ENCODE measurements around the gene KRTAP10-10. TPM values are rescaled to one million over a fixed set of nuclear protein-coding genes. Genes with fewer than 3 reads are reported as not detected.

Gene KRTAP10-10
- total and polyA plus RNA-seq, 2 donors (not counting 1 experiment from before 2014, with no cell fraction given) = not detected

DNA sequence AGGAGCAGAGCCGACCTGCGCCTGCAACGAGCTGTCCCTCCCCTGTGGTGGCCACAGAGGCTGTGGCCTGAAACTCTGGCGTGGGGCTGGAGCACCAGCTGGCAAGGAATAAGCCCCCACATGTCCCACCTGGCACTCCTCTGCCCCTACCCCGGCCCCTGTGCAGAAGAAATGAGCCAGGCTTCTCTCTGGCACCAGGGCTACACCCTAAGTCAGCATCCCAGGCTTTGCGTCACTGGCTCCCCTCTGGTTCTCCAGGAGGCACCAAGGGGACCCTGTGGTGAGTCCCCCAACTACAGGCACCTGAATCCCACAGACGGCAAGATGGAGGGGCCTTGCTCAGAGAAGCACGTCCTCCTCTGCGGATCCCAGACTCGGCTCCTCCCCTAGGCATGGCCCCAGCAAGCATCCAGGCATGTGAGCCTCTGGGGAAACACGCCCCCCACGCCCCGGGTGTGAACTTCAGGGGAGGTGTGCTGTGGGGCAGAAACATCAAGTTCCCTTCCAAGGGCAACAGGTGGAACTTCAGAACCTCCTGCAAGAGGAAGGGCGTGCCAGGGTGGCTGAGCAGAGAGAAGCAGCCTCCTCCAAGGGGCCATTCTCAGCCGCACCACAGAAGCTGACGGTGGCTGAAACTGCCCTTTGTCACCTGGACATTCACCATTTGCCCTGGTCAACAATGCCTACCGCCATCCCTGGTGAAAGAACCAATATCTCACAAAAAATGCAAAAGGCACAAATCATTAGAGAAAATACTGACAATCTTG is 33.9 kb upstream of the KRTAP10-10 start:
- Histone ChIP-seq H3K36me3 (replicated peaks in 1 of 2; ENCODE audit: control extremely low read depth in 1 of 2, control insufficient read depth in 1 of 2, extremely low read depth in 1 of 2, insufficient read depth in 2 of 2, low read length in 1 of 2) (no peaks in the 10 kb centered on the region), H3K9me3 (ENCODE audit: control extremely low read depth in 1 of 3, control insufficient read depth in 2 of 3, insufficient read depth in 1 of 3, low read length in 2 of 3) (peaks cover 0 to 19% (median 3%) of the 10 kb centered on the region in 3 donors), H4K20me1 (ENCODE audit: control insufficient read depth, insufficient read depth, low read length, poor library complexity, severe bottlenecking) (no peaks in the 10 kb centered on the region), H3K4me2 (replicated peaks; ENCODE audit: low read depth, low read length, poor library complexity, severe bottlenecking) (no peak overlapping the region), H3K9ac (ENCODE audit: low read length) (no peak overlapping the region), H3K4me3 (ENCODE audit: control extremely low read depth in 1 of 5, extremely low read depth in 1 of 5, insufficient read depth in 1 of 5, low read depth in 2 of 5, low read length in 4 of 5) (no peak overlapping the region), H3K4me1 (ENCODE audit: control insufficient read depth in 2 of 2, insufficient read depth in 2 of 2, low read length in 2 of 2) (no peaks in the 10 kb centered on the region), H3K79me2 (ENCODE audit: control insufficient read depth, insufficient read depth, low read length) (no peaks in the 10 kb centered on the region), H3K27me3 (replicated peaks in 1 of 4; ENCODE audit: control extremely low read depth in 1 of 4, control insufficient read depth in 3 of 4, insufficient read depth in 4 of 4, low read length in 3 of 4) (peaks cover 0 to 10% (median 3%) of the 10 kb centered on the region in 4 experiments), H3K27ac (ENCODE audit: low read length in 2 of 2) (no peak overlapping the region), H2AFZ (ENCODE audit: insufficient read depth, low read depth, low read length, poor library complexity, severe bottlenecking) (no peak overlapping the region)
- intact Hi-C loops (cut with micrococcal nuclease) = no loop called here
- Mint-ChIP-seq H3K9me3 (ENCODE audit: insufficient read depth) (peaks cover 9% of the 10 kb centered on the region), H3K27ac (no peak overlapping the region), H3K27me3 (peaks cover 49% of the 10 kb centered on the region), H3K4me1 (no peaks in the 10 kb centered on the region), H3K4me3 (no peak overlapping the region)
- DNase-seq = no peak
- WGBS (ENCODE audit: insufficient coverage) = 69% methylated on average over 11 of the region's 17 CpGs
- ChIA-PET CTCF (no interaction called here), POLR2A (no interaction called here)
- no peak for ATAC-seq (ENCODE audit: low read depth)
- TF ChIP-seq EZH2 (IDR thresholded peaks at IDR 0.05; ENCODE audit: borderline replicate concordance, insufficient read depth, low read depth, low read length, poor library complexity, severe bottlenecking) = no peak
- TF ChIP-seq, protein P1, sequence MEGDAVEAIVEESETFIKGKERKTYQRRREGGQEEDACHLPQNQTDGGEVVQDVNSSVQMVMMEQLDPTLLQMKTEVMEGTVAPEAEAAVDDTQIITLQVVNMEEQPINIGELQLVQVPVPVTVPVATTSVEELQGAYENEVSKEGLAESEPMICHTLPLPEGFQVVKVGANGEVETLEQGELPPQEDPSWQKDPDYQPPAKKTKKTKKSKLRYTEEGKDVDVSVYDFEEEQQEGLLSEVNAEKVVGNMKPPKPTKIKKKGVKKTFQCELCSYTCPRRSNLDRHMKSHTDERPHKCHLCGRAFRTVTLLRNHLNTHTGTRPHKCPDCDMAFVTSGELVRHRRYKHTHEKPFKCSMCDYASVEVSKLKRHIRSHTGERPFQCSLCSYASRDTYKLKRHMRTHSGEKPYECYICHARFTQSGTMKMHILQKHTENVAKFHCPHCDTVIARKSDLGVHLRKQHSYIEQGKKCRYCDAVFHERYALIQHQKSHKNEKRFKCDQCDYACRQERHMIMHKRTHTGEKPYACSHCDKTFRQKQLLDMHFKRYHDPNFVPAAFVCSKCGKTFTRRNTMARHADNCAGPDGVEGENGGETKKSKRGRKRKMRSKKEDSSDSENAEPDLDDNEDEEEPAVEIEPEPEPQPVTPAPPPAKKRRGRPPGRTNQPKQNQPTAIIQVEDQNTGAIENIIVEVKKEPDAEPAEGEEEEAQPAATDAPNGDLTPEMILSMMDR (IDR thresholded peaks at IDR 0.05) = no peak

DNA sequence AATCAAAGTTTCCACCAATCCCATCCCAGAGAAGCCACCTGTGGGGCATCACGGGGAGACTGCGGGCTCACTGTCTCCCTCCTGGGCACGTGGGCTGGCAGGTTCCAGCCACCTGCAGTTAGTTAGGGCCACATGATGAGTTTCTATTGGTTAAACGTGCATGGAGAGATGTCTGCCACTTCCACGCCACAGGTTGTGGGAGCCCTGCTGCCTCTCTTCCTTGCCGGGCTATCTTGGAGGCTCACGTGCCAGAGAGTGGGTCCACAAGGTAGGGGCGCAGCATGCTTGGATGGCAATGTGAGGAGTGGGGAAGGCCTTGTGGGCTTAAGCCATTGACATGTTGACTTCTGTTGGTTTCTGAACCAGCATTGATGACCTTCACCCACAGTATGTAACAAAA is 33.2 kb upstream of the KRTAP10-10 start:
- peaks cover under 1 to 18% (median 1%) of the 10 kb centered on the region in 3 donors for H3K9me3 ChIP-seq (ENCODE audit: control extremely low read depth in 1 of 3, control insufficient read depth in 2 of 3, insufficient read depth in 1 of 3, low read length in 2 of 3)
- Mint-ChIP-seq H3K27ac (no peak overlapping the region), H3K9me3 (ENCODE audit: insufficient read depth) (peaks cover 6% of the 10 kb centered on the region), H3K27me3 (peaks cover 44% of the 10 kb centered on the region), H3K4me1 (no peaks in the 10 kb centered on the region), H3K4me3 (no peak overlapping the region)
- ATAC-seq (ENCODE audit: low read depth) = no peak
- H4K20me1 ChIP-seq (ENCODE audit: control insufficient read depth, insufficient read depth, low read length, poor library complexity, severe bottlenecking) = no peaks in the 10 kb centered on the region
- no peak overlapping the region for H3K27ac ChIP-seq (ENCODE audit: low read length in 2 of 2)
- H3K36me3 ChIP-seq (replicated peaks in 1 of 2; ENCODE audit: control extremely low read depth in 1 of 2, control insufficient read depth in 1 of 2, extremely low read depth in 1 of 2, insufficient read depth in 2 of 2, low read length in 1 of 2) = no peaks in the 10 kb centered on the region
- no peak overlapping the region for H3K9ac ChIP-seq (ENCODE audit: low read length)
- H3K4me1 ChIP-seq (ENCODE audit: control insufficient read depth in 2 of 2, insufficient read depth in 2 of 2, low read length in 2 of 2) = no peaks in the 10 kb centered on the region
- no peaks in the 10 kb centered on the region for H3K79me2 ChIP-seq (ENCODE audit: control insufficient read depth, insufficient read depth, low read length)
- WGBS (ENCODE audit: insufficient coverage) = 91% methylated on average over 5 of the region's 8 CpGs
- H3K4me2 ChIP-seq (replicated peaks; ENCODE audit: low read depth, low read length, poor library complexity, severe bottlenecking) = no peak overlapping the region
- H3K4me3 ChIP-seq (ENCODE audit: control extremely low read depth in 1 of 5, extremely low read depth in 1 of 5, insufficient read depth in 1 of 5, low read depth in 2 of 5, low read length in 4 of 5) = no peak overlapping the region
- ChIA-PET CTCF (no interaction called here), POLR2A (no interaction called here)
- no peak for TF ChIP-seq EZH2 (IDR thresholded peaks at IDR 0.05; ENCODE audit: borderline replicate concordance, insufficient read depth, low read depth, low read length, poor library complexity, severe bottlenecking)
- TF ChIP-seq, protein P1 (IDR thresholded peaks at IDR 0.05) = no peak
- H2AFZ ChIP-seq (ENCODE audit: insufficient read depth, low read depth, low read length, poor library complexity, severe bottlenecking) = no peak overlapping the region
- intact Hi-C loops (cut with micrococcal nuclease) = no loop called here
- H3K27me3 ChIP-seq (replicated peaks in 1 of 4; ENCODE audit: control extremely low read depth in 1 of 4, control insufficient read depth in 3 of 4, insufficient read depth in 4 of 4, low read length in 3 of 4) = peaks cover 0 to 10% (median 3%) of the 10 kb centered on the region in 4 experiments
- DNase-seq = no peak

Data from B cell (primary cell).